ENCODE measurements around the gene TRMT6. TPM values are rescaled to one million over a fixed set of nuclear protein-coding genes. Genes with fewer than 3 reads are reported as not detected.

Gene TRMT6, protein sequence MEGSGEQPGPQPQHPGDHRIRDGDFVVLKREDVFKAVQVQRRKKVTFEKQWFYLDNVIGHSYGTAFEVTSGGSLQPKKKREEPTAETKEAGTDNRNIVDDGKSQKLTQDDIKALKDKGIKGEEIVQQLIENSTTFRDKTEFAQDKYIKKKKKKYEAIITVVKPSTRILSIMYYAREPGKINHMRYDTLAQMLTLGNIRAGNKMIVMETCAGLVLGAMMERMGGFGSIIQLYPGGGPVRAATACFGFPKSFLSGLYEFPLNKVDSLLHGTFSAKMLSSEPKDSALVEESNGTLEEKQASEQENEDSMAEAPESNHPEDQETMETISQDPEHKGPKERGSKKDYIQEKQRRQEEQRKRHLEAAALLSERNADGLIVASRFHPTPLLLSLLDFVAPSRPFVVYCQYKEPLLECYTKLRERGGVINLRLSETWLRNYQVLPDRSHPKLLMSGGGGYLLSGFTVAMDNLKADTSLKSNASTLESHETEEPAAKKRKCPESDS
- total RNA-seq (2014; rRNA removed; shearing (Covaris generic)), result 28.8 and 37.3 TPM in 2 replicates

DNA sequence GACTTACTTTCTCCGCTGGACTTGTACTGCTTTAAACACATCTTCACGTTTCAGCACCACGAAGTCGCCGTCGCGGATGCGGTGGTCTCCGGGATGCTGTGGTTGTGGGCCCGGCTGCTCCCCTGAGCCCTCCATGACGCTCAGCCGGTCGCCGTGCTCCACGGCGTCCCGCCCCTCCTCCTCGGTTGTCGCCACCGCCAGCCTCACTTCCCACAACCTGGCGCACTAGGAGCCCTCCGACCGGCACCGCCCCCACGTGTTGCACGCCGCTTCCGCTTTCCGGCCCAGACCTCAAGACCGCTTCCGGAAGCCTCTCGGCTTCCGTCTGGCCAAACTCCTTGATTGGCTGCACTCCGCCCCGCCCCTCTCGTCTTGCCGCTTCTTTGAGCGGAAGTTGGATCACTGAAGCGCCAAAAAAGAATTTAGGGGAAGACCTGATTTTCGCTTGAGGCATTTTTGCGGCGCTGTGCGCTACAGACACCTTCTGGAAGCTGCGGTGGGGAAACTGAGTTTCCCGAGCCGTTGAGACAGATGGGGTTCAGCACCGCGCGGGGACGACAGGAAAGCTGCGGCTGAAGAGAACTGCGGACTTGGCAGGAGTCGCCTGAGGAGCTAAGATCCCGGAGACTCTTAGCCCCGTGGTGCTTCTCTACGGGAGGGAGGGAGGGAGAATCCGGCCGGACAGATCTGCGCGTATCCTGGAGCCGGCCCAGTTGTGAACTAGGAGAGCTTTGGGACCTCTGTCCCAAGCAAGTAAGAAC is at the start of gene TRMT6, which contains the start of gene MCM8:
Gene TRMT6, minus strand, starts transcription at position 263 of the 761 bp plus-strand sequence. Its CDS starts 128 bp downstream, at position 135.
Gene MCM8, plus strand, starts transcription at position 382 of the 761 bp plus-strand sequence. CDS start 1,364 bp downstream, outside the sequence.
- peak; percentile 94 for DNase-seq (ENCODE audit: low spot score)

DNA sequence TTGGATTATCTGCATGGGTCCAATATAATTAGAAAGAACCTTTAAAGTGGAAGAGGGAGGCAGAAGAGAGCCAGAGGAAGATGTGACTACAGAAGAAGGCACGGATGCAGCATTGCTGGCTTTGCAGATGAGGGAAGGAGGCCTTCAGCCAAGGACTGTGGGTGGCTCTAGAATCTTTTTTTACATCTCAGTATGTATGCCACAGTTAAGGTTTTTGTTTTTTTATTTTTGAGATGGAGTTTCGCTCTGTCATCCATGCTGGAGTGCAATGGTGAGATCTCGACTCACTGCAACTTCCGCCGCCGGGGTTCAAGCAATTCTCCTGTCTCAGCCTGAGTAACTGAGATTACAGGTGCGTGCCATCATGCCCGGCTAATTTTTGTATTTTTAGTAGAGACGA is 49.5 kb upstream of the TRMT6 start:
- no peak for DNase-seq (ENCODE audit: low spot score)

DNA sequence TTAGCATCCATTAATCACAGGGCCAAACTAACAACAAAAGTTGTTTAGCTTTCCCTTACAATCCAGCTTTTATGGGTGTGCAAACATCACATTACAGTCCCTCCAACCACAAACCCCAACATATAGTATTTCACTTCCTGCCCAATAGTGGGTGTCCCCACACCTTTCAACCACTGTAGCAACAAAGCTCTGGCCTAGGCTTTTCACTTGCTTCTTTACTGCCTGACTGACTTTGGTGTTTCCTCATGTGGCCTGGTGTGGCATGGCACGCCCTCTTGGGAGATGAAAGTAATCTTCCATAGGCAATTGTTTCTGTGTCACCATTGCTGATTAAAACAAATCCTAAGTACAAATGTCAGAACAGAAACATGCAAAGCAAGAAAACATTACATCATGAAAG is 46.4 kb upstream of the TRMT6 start:
- no peak for DNase-seq (ENCODE audit: low spot score)

DNA sequence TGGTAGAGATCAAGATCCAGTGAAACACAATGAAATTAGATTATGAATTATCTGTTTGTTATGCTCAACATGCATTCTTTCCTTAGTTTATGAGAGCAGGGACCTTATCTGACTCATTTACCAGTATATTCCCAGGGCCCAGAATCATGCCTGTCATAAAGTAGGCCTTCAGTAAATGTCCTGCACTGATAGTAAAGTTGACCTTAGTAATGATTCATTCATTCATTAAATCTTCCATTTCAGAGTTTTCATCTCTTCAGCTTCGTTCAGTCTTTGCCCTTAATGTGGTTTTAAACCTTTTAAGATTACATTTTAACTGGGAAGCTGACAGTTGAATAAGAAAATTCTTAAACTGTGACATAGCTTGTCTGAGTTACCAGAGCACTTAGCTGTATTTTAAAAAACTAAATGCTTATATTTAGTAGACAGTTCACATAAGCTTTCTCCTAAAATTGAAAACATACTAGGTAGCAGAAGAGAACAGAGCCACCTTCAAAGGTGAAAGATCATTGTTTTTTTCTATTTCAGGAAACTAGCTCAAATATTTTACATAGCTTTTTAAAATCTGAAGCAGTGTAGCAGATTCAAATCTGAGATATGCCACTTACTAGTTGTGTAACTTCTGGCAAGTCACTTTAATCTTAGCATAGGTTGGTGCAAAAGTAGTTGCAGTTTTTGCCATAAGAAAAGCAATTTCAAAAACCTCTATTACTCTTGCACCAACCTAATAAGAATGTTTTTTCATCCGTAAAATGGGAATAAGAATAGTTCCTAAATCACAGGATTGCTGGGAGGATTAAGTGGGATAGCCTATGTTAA is 41.5 kb upstream of the TRMT6 start:
- peak; percentile 22 for DNase-seq (ENCODE audit: low spot score)

DNA sequence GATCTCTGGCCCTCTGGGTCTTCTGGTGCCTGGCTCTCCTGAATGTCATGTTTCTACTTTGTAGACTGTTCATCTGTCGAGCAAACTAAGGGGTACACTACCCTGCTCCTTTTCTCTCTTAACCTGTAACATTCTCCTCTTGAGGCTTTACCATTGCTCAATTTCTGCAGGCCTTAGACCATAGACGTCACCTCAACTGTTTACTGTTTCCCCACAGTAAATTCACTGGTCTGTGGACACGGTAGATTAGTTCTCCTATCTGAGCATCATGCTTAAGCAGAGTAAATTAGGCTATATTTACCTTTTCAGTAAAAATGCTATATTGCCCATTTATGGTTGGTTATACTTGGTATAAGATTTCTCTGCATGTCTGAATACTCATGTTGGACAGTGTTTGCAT is 40.6 kb upstream of the TRMT6 start:
- no peak for DNase-seq (ENCODE audit: low spot score)

DNA sequence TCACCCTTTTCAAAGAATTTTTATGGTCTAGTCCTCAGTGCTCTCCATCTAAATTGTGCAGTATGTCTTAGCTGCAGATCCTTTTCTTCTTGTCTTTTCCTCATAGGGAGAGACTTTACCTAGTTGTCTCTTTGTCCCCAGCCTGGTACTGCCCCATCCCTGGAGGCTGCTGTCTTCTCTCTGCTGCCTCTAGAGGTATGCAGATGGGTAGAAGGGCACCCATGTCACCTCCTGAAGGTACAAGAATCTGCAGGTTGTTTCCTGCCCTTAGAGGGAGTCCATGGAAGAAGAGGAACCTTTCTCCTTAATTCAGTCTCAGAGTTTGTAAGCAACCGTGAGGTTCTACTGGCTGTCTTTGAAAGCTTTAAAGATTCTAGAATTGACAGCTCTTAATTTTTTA is 39.2 kb upstream of the TRMT6 start:
- no peak for DNase-seq (ENCODE audit: low spot score)

DNA sequence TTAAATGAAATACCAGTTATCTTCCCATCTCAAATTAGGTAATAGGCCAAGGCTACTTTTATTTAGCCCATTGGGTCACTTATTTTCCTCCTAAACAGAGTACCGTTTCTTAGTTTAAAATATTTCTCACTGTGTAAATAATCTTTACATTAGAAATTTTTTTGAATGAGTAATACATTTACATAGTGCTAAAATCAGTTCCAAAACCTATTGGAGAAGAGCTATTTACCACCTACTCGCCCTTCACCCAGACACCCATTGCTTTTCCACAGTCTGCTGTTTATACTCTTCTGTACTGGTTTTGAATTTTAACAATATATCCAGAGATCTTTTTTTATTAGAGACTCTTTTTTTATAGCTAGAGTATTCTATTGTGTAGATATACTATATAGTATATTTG is 37.0 kb upstream of the TRMT6 start:
- no peak for DNase-seq (ENCODE audit: low spot score)

DNA sequence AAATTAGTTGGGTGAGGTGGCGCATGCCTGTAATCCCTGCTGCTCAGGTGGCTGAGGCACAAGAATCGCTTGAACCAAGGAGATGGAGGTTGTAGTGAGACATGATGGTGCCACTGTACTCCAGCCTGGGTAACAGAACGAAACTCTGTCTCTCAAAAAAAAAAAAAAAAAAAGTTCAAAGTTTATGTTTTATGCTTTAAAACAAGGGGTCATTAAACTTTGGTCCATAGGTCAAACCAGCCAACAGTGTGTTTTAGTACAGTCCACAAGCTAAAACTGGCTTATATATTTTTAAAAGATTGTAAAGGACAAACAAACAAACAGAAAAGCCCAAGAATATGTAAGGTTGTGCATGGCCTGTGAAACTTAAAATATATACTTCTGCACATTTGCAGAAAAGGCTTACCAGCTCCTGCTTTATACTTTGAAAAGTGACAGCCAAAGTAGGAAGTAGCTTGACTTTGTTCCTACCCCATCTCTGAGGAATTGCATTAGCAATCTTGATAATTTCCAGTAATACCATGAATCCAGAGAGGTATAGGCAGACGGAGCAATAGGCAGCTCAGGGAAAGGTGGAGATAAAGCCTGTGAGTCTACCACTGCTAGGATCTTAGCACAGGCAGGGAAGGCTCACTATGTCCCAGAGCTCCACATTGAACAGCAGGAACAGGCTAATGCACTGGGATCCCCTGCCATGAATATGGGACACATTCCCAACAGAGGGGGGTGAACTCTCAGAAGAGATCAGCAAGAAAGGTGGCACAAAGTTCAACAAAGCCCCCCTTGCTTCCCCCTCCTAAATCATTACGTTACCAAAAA is 30.6 kb upstream of the TRMT6 start:
- no peak for DNase-seq (ENCODE audit: low spot score)

DNA sequence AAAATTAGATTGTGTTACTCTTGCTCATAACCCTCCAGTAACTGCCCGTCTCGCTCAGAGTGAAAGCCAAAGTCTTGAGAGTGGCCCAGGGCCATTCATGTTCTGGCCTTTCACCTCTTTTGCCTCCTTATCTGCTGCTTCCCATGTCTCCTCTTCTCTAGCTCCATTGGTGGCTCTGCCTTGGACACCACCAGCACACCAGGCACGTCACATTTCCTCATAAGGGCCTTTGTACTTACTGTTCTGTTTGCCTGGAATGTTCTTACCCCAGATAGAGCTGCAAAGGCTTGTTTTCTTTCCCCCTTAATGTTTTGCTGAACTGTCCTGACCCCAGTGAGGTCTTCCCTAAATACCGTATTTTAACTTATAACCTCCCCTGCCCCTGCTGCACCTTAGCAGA is 29.5 kb upstream of the TRMT6 start:
- no peak for DNase-seq (ENCODE audit: low spot score)

DNA sequence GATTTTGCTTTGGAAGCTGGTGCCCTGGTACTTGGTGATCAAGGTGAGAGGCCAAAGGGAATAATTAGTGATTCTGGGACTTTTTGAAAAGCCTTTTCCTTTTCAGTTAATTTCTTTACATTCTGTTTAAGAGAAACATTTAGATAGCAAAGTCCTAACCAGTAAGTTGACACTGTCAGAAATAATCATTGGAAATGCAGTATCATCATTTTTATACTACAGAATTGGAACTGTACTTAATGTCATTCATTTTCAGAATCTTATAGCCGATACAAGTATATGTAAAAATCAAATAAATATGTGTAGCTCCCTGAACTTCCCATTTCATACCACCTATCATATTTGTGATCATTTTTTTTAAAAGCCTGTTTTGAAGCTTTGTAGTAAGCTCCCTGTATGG is 27.6 kb upstream of the TRMT6 start:
- DNase-seq (ENCODE audit: low spot score), result no peak

DNA sequence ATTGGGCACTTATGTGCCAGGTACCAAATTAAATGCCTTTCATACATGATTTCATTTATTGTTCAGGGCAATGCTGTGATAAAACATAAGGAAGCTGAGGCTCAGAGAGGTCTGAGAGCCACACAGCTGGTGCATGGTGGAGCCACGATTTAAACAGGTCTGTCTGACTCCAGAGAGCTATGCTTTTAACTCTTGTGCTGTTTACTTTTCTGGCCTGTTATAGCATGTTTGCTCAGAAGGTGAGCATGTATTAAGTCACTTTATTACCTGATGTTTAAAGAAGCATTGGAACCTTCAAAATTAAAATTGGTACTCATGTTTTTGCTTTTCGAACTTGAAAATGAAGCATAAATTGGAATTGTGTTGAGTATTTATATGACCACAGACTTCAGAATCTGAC is 26.9 kb upstream of the TRMT6 start:
- DNase-seq (ENCODE audit: low spot score), result no peak

DNA sequence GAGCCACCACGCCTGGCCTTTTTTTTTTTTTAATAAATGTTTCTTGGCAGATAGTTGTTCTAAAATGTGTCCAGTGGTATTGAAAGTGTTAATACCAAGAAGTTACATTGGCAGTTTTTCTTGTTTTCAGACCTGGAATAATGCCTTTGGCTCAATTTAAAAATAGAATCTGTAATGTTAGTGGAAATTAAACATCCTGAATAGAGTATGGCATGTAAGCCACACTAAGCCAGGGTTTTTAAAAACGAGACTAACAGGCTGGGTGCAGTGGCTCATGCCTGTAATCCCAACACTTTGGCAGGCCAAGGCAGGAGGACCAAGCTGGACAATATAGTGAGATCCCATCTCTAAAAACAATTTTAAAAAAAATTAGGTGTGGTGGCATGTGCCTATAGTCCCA is 25.4 kb upstream of the TRMT6 start:
- DNase-seq (ENCODE audit: low spot score), result no peak

DNA sequence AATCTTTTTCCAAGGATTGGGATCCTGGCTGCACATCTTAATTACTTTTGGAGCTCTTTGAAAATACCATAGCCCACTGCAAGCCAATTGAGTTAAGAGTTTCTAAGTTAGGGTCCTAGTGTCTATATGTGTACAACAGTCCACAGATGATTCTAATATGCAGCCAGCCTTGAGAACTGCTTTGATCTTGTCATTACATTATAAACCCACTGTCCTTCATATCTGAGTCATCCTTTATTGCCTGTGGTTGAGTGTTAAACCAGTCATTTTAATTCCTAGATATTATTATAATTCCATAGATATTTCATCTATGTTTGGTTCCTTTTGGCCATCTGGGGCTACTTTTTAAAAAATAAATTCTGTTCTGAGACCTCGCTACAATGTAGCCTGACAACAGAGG is 24.2 kb upstream of the TRMT6 start:
- no peak for DNase-seq (ENCODE audit: low spot score)

DNA sequence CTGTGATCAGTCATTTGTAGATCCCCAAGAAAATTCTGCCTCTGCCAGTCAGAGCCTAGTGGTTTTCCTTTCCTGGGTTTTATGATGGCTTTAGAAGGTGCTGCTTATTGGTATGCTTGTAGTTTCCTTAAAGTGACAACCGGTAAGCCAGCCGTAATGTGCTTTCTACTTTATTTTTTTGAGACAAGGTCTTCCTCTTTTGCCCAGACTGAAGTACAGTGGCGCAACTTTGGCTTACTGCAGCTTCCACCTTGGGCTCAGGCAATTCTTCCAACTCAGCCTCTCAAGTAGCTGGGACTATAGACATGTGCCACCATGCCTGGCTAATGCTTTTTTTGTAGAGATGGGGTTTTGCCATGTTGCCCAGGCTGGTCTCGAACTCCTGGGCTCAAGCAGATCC is 23.6 kb upstream of the TRMT6 start:
- DNase-seq (ENCODE audit: low spot score), result no peak

DNA sequence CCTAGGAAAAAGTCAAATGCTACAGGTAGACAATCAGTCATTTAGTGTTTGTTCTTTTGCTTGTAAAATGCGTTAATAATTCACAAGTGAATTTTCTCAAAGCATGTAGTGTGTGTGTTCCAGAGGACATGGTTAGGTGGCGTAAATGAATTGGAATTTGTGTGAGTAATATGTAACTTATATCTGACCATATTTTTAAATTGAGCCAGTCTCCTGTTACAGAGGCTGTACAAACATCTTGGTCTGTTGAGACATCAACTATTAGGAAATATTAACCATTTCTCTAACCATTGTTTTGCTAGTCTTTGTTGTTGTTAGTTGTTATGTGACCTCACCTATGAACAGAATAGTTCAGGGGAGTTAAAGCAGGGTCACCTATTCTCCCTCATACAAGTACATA is 22.8 kb upstream of the TRMT6 start:
- DNase-seq (ENCODE audit: low spot score), result no peak

DNA sequence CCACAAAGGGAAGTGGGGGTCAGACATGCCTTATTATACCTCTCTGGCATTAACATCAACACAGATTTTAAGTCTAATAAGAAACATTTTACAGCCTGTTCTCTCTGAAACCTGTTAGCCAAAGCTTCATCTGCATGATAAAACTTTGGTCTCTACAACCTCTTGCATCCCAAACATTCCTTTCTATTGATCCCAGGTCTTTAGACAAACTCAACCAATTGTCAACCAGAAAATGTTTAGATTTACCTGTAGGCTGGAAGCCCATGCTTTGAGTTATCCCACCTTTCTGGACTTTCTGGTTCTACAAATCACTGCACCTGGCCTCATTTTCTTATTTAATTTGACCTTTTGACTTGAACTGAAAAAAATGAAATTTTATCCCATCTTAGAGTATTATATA is 20.9 kb upstream of the TRMT6 start:
- no peak for DNase-seq (ENCODE audit: low spot score)

DNA sequence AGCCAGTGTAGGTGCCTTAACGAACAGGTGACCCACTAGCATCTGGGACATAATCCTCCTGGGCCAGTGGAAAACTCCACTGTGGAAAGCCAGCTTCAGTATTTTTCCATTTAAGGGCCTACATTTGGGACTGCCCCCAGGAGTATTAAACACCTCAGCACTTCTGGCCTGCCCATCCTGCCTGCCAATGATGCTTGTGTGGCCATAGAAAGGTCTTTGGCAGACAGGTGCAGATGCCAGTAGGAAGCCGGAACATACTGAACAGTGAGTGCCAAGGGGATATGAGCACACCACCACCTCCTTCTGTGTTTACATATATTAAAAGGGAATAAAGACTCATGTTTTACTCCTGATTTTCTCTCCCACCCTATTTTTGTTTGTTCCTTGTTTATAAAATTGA is 20.0 kb upstream of the TRMT6 start:
- DNase-seq (ENCODE audit: low spot score), result no peak

DNA sequence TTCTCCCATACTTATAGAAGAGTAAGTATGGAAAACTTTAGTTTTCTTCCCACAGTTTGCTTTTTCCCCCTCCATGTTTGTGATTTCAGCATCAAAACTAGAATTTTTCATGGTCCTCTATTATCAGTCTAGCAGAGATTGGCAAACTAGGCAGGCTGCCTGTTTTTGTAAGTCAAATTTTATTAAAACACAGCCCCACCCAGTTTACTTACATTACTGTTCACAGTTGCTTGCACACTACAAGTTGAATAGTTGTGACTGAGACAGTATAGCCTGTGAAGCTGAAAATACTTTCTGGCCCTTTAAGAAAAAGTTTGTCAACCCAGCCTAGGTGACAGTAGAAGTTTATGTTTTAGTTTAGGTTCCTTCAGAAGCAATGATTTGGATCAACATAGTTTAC is 19.6 kb upstream of the TRMT6 start:
- no peak for DNase-seq (ENCODE audit: low spot score)

DNA sequence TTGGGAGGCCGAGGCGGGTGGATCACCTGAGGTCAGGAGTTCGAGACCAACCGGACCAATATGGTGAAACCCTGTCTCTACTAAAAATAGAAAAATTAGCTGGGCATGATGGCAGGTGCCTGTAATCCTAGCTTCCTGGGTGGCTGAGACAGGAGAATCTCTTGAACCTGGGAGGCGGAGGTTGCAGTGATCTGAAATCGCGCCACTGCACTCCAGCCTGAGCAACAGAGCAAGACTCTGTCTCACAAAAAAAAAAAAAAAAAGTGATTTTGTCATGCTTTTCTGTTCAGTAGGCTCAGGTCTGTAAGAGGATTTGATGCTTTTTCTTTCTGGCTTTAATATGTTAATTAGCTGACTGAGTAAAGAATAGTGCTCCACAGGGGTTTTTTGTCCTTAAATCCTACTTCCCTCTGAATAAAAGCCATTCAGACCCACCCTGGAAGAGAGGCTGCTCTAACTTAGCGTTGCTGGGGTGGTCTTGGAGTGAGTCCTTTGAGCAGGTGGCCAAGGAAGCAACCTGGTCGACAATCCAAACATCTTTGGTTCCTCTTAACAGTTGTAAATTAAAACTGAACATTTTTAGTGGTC is 19.1 kb upstream of the TRMT6 start:
- no peak for DNase-seq (ENCODE audit: low spot score)

DNA sequence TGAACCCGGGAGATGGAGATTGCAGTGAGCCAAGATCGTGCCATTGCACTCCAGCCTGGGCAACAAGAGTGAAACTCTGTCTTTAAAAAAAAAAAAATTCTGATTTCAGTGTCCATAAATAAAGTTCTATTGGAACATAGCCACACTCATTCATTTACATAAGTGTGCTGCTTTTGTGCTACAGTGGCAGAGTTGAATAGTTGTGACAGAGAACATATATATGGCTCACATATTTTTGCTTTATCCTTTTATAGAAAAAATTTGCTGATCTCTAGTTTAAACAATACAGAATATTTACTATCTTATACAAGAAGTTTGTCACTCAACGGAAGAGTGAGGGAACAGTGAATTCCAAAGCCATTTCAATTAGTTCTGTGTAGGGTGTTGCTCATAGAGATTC is 18.1 kb upstream of the TRMT6 start:
- no peak for DNase-seq (ENCODE audit: low spot score)

DNA sequence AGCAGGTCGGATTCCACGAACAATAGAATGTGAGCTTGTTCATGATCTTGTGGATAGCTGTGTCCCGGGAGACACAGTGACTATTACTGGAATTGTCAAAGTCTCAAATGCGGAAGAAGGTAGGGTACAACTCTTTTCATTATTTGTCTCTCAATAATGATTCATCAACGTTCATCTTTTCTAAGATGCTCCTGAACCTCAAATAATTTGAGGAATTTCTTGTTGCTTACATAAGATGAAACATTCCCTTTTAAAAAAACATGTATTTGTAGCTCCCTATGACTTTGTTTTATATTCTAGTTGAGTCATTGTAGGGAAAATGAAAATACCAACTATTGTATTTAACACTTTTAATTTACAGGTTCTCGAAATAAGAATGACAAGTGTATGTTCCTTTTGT is 17.1 kb upstream of the TRMT6 start:
- no peak for DNase-seq (ENCODE audit: low spot score)
